WTC11 (cell line): Measurements from ENCODE around the gene AMBP.

Experiments used
- CREB1 ChIP-seq: sonication (generic); formaldehyde crosslinking; IDR thresholded peaks from 2 replicates; pipeline ENCODE4 v1.8.0; 2023; ENCODE audit warnings: mild to moderate bottlenecking, missing genetic modification reagents
- GRHL2 ChIP-seq: fragments of 250-450 bp; sonication (Bioruptor Pico); IDR thresholded peaks from 2 replicates; pipeline ENCODE4 v1.8.0; 2022; ENCODE audit warnings: mild to moderate bottlenecking, moderate library complexity; ENCODE audit not compliant: insufficient replicate concordance, severe bottlenecking
- JUN ChIP-seq: sonication (generic); formaldehyde crosslinking; IDR thresholded peaks from 2 replicates; pipeline ENCODE4 v1.8.0; 2023; ENCODE audit warnings: mild to moderate bottlenecking, missing genetic modification reagents
- NR3C1 ChIP-seq: sonication (generic); formaldehyde crosslinking; conservative IDR thresholded peaks from 2 replicates; pipeline ENCODE4 v1.8.1; 2023; ENCODE audit warnings: low read depth, mild to moderate bottlenecking, missing genetic modification reagents
- TEAD1 ChIP-seq: sonication (generic); formaldehyde crosslinking; IDR thresholded peaks from 2 replicates; pipeline ENCODE4 v1.8.0; 2022; ENCODE audit warnings: mild to moderate bottlenecking, missing genetic modification reagents
- TEAD4 ChIP-seq: sonication (generic); formaldehyde crosslinking; IDR thresholded peaks from 2 replicates; pipeline ENCODE4 v1.8.0; 2022; ENCODE audit warnings: mild to moderate bottlenecking, missing genetic modification reagents
- TP53 ChIP-seq: sonication (generic); formaldehyde crosslinking; IDR thresholded peaks from 2 replicates; pipeline ENCODE4 v1.8.1; 2023; ENCODE audit warnings: mild to moderate bottlenecking, missing genetic modification reagents
- ZNF232 ChIP-seq: sonication (generic); formaldehyde crosslinking; IDR thresholded peaks from 2 replicates; pipeline ENCODE4 v1.8.0; 2022; ENCODE audit warnings: mild to moderate bottlenecking, missing genetic modification reagents
- TF ChIP-seq, protein P1 (sequence below): fragments of 200-600 bp; IDR thresholded peaks from 2 replicates; pipeline ENCODE4 v1.8.0; 2022; ENCODE audit warnings: antibody characterized with exemption
- TF ChIP-seq, protein P2 (sequence below): sonication (generic); formaldehyde crosslinking; IDR thresholded peaks from 2 replicates; pipeline ENCODE4 v1.8.1; 2023; ENCODE audit warnings: mild to moderate bottlenecking, missing genetic modification reagents
- TF ChIP-seq, protein P3 (sequence below): sonication (generic); formaldehyde crosslinking; IDR thresholded peaks from 2 replicates; pipeline ENCODE4 v1.8.1; 2022; ENCODE audit warnings: low read depth, missing genetic modification reagents, borderline replicate concordance

DNA sequence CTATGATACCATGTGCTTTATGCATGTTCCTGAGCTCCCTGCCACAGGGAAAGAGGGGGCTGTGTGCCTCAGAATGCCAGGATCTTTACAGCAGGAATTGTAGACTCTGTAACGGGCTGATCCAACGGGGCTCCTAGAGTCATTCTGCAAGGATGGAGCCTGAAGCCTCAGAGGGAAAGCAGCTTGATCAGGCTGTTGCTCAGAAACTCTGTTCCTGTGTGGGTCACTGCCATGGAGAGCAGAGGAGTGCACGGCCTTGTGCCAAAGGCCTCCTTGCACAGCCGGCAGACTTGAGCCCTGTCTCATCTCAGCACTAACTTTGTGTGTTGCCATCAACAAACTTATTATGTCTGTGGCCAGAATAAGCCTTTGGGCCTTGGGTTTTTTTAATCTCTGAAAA is 51.8 kb downstream of the AMBP start:
- TF ChIP-seq, protein P1, sequence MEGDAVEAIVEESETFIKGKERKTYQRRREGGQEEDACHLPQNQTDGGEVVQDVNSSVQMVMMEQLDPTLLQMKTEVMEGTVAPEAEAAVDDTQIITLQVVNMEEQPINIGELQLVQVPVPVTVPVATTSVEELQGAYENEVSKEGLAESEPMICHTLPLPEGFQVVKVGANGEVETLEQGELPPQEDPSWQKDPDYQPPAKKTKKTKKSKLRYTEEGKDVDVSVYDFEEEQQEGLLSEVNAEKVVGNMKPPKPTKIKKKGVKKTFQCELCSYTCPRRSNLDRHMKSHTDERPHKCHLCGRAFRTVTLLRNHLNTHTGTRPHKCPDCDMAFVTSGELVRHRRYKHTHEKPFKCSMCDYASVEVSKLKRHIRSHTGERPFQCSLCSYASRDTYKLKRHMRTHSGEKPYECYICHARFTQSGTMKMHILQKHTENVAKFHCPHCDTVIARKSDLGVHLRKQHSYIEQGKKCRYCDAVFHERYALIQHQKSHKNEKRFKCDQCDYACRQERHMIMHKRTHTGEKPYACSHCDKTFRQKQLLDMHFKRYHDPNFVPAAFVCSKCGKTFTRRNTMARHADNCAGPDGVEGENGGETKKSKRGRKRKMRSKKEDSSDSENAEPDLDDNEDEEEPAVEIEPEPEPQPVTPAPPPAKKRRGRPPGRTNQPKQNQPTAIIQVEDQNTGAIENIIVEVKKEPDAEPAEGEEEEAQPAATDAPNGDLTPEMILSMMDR: no peak
- TF ChIP-seq TEAD1 (no peak), NR3C1 (CRISPR knock-in tag) (no peak), GRHL2 (no peak), TEAD4 (CRISPR knock-in tag) (no peak), JUN (CRISPR knock-in tag) (no peak), ZNF232 (no peak), CREB1 (no peak), TP53 (CRISPR knock-in tag) (no peak)
- TF ChIP-seq, protein P2, sequence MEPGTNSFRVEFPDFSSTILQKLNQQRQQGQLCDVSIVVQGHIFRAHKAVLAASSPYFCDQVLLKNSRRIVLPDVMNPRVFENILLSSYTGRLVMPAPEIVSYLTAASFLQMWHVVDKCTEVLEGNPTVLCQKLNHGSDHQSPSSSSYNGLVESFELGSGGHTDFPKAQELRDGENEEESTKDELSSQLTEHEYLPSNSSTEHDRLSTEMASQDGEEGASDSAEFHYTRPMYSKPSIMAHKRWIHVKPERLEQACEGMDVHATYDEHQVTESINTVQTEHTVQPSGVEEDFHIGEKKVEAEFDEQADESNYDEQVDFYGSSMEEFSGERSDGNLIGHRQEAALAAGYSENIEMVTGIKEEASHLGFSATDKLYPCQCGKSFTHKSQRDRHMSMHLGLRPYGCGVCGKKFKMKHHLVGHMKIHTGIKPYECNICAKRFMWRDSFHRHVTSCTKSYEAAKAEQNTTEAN (CRISPR knock-in tag): no peak
- TF ChIP-seq, protein P3, sequence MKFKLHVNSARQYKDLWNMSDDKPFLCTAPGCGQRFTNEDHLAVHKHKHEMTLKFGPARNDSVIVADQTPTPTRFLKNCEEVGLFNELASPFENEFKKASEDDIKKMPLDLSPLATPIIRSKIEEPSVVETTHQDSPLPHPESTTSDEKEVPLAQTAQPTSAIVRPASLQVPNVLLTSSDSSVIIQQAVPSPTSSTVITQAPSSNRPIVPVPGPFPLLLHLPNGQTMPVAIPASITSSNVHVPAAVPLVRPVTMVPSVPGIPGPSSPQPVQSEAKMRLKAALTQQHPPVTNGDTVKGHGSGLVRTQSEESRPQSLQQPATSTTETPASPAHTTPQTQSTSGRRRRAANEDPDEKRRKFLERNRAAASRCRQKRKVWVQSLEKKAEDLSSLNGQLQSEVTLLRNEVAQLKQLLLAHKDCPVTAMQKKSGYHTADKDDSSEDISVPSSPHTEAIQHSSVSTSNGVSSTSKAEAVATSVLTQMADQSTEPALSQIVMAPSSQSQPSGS (CRISPR knock-in tag): no peak
